Ascending aorta (tissue), 2 donors: ENCODE measurements around the gene ATP5ME. TPM values are rescaled to one million over a fixed set of nuclear protein-coding genes. Genes with fewer than 3 reads are reported as not detected.

Source experiments
- DNase-seq, 2 donors: peaks; one replicate each; pipeline ENCODE4 v3.0.0-alpha.2; 2019; ENCODE audit warnings: low spot score in 2 of 2
- H3K27ac ChIP-seq, 2 donors: fragments of 200-600 bp; sonication (generic); one replicate each; pipeline ENCODE4 v1.5.1; 2016 to 2017; ENCODE audit warnings: mild to moderate bottlenecking in 1 of 2
- H3K27me3 ChIP-seq: fragments of 200-600 bp; sonication (generic); one replicate; pipeline ENCODE4 v1.5.1; 2017
- H3K36me3 ChIP-seq, 2 donors: fragments of 200-600 bp; sonication (generic); one replicate each; pipeline ENCODE4 v1.5.1; 2016
- H3K4me1 ChIP-seq, 2 donors: fragments of 200-600 bp; sonication (generic); one replicate each; pipeline ENCODE4 v1.5.1; 2016 to 2017; ENCODE audit warnings: mild to moderate bottlenecking in 1 of 2
- H3K4me3 ChIP-seq, 2 donors: fragments of 200-600 bp; sonication (generic); one replicate each; pipeline ENCODE4 v1.5.1; 2016 to 2017; ENCODE audit warnings: mild to moderate bottlenecking in 1 of 2
- H3K9me3 ChIP-seq, 2 donors: fragments of 200-600 bp; sonication (generic); one replicate each; pipeline ENCODE4 v1.5.1; 2016
- CTCF ChIP-seq, 3 experiments: fragments of 200-600 bp in 2 of 3; fragments of 450-650 bp in 1 of 3; sonication (generic) in 2 of 3; IDR thresholded peaks; one replicate each; pipeline ENCODE4 v1.5.1; 2016 to 2019; ENCODE audit warnings: antibody characterized with exemption in 3 of 3, mild to moderate bottlenecking in 1 of 3, moderate library complexity in 1 of 3
- intact Hi-C: fragments of 100-400 bp; cut with DNase I; formaldehyde crosslinking; loops from one replicate; pipeline ENCODE4 v1.15.1; 2023
- total RNA-seq: library from RNA; depleted of rRNA; stranded (reverse); fragments of >200 nt; gene quantifications from one replicate; pipeline ENCODE4 v1.1.0, GENCODE V29; 2016

ATP5ME gene
- total RNA-seq, 1 donor from 2014 or later = not detected

GRCh38 chr4:683247-683897 lies 9.3 kb upstream of the ATP5ME start:
- H3K27ac ChIP-seq = no peak overlapping the region
- no peaks in the 10 kb centered on the region for H3K9me3 ChIP-seq
- no peak overlapping the region for H3K4me3 ChIP-seq
- H3K36me3 ChIP-seq = no peaks in the 10 kb centered on the region
- intact Hi-C loops = no loop called here
- no peak for TF ChIP-seq CTCF (IDR thresholded peaks at IDR 0.05)
- peaks cover 8 to 10% of the 10 kb centered on the region in 2 donors for H3K4me1 ChIP-seq
- DNase-seq = no peak
- H3K27me3 ChIP-seq = peaks cover 10% of the 10 kb centered on the region

- Histone ChIP-seq H3K36me3 (no peaks in the 10 kb centered on the region), H3K4me1 (peaks cover 8 to 10% of the 10 kb centered on the region in 2 donors), H3K9me3 (no peaks in the 10 kb centered on the region), H3K27ac (no peak overlapping the region), H3K4me3 (no peak overlapping the region), H3K27me3 (peaks cover 10% of the 10 kb centered on the region)
- intact Hi-C loops = no loop called here
- DNase-seq = no peak
- TF ChIP-seq CTCF (IDR thresholded peaks at IDR 0.05) = no peak
Measured at GRCh38 chr4:682490-683172, 8.6 kb upstream of the ATP5ME start.

GRCh38 chr4:681736-682451 lies 7.8 kb upstream of the ATP5ME start:
- Histone ChIP-seq H3K4me1 (peaks cover 8 to 10% of the 10 kb centered on the region in 2 donors), H3K27ac (no peak overlapping the region), H3K9me3 (no peaks in the 10 kb centered on the region), H3K4me3 (no peak overlapping the region), H3K27me3 (peaks cover 10% of the 10 kb centered on the region), H3K36me3 (no peaks in the 10 kb centered on the region)
- TF ChIP-seq CTCF (IDR thresholded peaks at IDR 0.05) = no peak
- intact Hi-C loops = no loop called here
- no peak for DNase-seq

GRCh38 chr4:680928-681645 lies 7.0 kb upstream of the ATP5ME start:
- H3K36me3 ChIP-seq = no peaks in the 10 kb centered on the region
- no peak for TF ChIP-seq CTCF (IDR thresholded peaks at IDR 0.05)
- H3K4me3 ChIP-seq = peak overlapping the region; percentile 63 to 68
- intact Hi-C loops = no loop called here
- peaks cover 10% of the 10 kb centered on the region for H3K27me3 ChIP-seq
- no peaks in the 10 kb centered on the region for H3K9me3 ChIP-seq
- no peak overlapping the region for H3K27ac ChIP-seq
- DNase-seq = no peak
- peaks cover 8 to 10% of the 10 kb centered on the region in 2 donors for H3K4me1 ChIP-seq

GRCh38 chr4:680551-680927 lies 6.5 kb upstream of the ATP5ME start:
- peak overlapping the region; percentile 63 to 68 for H3K4me3 ChIP-seq
- H3K27ac ChIP-seq = no peak overlapping the region
- no peak for DNase-seq
- H3K9me3 ChIP-seq = no peaks in the 10 kb centered on the region
- intact Hi-C loops = no loop called here
- no peak for TF ChIP-seq CTCF (IDR thresholded peaks at IDR 0.05)
- H3K27me3 ChIP-seq = peaks cover 10% of the 10 kb centered on the region
- peaks cover 8 to 11% of the 10 kb centered on the region in 2 donors for H3K4me1 ChIP-seq
- no peaks in the 10 kb centered on the region for H3K36me3 ChIP-seq
